Suprapubic skin (tissue), 4 donors: Measurements from ENCODE around the gene DTD1. TPM values are rescaled to one million over a fixed set of nuclear protein-coding genes. Genes with fewer than 3 reads are reported as not detected.

Source experiments
- DNase-seq, 2 donors: peaks; one replicate each; pipeline ENCODE4 v3.0.0-alpha.2; 2019; ENCODE audit warnings: low spot score in 2 of 2
- H3K27ac ChIP-seq: fragments of 200-600 bp; sonication (generic); one replicate; pipeline ENCODE4 v1.5.1; 2019
- H3K27me3 ChIP-seq: fragments of 200-600 bp; sonication (generic); one replicate; pipeline ENCODE4 v1.5.1; 2019
- H3K36me3 ChIP-seq: fragments of 200-600 bp; sonication (generic); one replicate; pipeline ENCODE4 v1.5.1; 2019
- H3K4me1 ChIP-seq: fragments of 200-600 bp; sonication (generic); one replicate; pipeline ENCODE4 v1.5.1; 2019
- H3K4me3 ChIP-seq: fragments of 200-600 bp; sonication (generic); one replicate; pipeline ENCODE4 v1.5.1; 2019; ENCODE audit warnings: mild to moderate bottlenecking
- H3K9me3 ChIP-seq: fragments of 200-600 bp; sonication (generic); one replicate; pipeline ENCODE4 v1.5.1; 2019
- EP300 ChIP-seq: sonication (generic); formaldehyde crosslinking; IDR thresholded peaks from one replicate; pipeline ENCODE4 v1.6.1; 2017; ENCODE audit warnings: antibody characterized with exemption
- POLR2A ChIP-seq, 2 donors: fragments of 450-650 bp; IDR thresholded peaks; one replicate each; pipeline ENCODE4 v1.6.1; 2017; ENCODE audit warnings: antibody characterized with exemption in 2 of 2, mild to moderate bottlenecking in 2 of 2, moderate library complexity in 2 of 2
- POLR2AphosphoS5 ChIP-seq, 3 donors: sonication (generic); formaldehyde crosslinking; IDR thresholded peaks; one replicate each; pipeline ENCODE4 v1.6.1; 2017; ENCODE audit warnings: antibody characterized with exemption in 3 of 3
- WGBS: methylation state at CpG from one replicate; pipeline ENCODE4 v1.1.5; 2018; 5-methylcytosine and 5-hydroxymethylcytosine counted together
- total RNA-seq, 4 donors: library from RNA; depleted of rRNA; stranded (reverse); fragments of >200 nt; gene quantifications; one replicate each; pipeline ENCODE4 v1.1.0, GENCODE V29; 2016
- TF ChIP-seq, protein P1 (sequence below), 2 donors: fragments of 200-600 bp in 1 of 2; fragments of 450-650 bp in 1 of 2; sonication (generic) in 1 of 2; IDR thresholded peaks; one replicate each; pipeline ENCODE4 v1.5.1; 2016 to 2019; ENCODE audit warnings: antibody characterized with exemption in 2 of 2, mild to moderate bottlenecking in 1 of 2, moderate library complexity in 1 of 2

The DTD1 gene, protein sequence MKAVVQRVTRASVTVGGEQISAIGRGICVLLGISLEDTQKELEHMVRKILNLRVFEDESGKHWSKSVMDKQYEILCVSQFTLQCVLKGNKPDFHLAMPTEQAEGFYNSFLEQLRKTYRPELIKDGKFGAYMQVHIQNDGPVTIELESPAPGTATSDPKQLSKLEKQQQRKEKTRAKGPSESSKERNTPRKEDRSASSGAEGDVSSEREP
- 10 to 100 TPM; 22.5 to 33.2 (median 27.0) TPM for total RNA-seq

DNA sequence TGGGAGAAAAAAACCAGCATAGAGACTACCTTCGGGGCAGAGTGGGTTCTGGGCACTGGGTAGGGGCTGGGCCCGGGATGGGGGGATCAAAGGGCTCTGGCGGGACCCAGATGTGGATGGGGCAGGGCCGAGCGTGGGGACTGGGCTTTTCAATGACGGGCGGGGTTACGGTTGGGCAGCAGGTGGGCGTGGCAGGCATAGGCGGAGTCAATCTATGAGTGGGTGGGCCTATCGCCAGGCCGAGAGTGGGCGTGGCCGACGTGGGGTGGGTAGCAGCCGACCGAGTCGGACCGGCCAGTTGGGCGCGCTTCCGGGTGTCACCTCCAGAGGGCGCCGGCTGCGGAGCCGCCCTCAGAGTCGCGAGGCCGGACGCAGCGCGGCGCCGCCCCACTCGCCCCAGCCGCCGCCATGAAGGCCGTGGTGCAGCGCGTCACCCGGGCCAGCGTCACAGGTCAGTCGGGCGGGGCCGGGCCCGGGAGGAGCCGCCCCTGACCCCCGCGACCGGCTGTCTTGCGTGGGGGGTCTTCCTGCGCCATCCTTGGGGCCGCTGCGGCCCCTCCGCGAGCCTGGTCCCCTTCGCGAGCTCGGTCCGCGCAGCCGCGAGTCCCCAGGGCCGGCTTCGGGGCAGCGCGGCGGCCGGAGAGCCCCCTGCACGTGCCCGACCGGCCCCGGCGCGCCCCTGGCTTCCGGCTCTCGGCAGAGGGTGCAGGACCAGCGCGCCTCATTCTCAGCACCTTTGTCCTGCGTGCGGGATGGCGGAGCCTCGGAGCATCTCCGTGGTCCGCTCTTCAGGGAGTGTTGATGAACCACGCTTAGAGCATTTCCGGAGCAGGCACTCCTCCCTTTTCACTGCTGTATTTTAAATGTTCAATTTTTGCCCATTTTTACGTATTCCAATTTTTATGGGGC lies at the start of gene DTD1:
Gene DTD1 (plus strand): TSS at position 390 of the 909 bp plus-strand sequence. CDS start 19 bp downstream, at position 409.
- peak within 1 kb of the TSS; percentile 93 for H3K4me3 ChIP-seq
- H3K36me3 ChIP-seq, result no peaks in the 10 kb centered on the region
- peak; percentile 95 to 96 for DNase-seq
- H3K4me1 ChIP-seq, result peaks cover 19% of the 10 kb centered on the region
- WGBS, result under 1% methylated on average over 21 of the region's 88 CpGs
- H3K9me3 ChIP-seq, result no peaks in the 10 kb centered on the region
- no peaks in the 10 kb centered on the region for H3K27me3 ChIP-seq
- TF ChIP-seq EP300 (no peak), POLR2AphosphoS5 (IDR thresholded peaks at IDR 0.05) (no peak), POLR2A (IDR thresholded peaks at IDR 0.05) (no peak)
- TF ChIP-seq, protein P1, sequence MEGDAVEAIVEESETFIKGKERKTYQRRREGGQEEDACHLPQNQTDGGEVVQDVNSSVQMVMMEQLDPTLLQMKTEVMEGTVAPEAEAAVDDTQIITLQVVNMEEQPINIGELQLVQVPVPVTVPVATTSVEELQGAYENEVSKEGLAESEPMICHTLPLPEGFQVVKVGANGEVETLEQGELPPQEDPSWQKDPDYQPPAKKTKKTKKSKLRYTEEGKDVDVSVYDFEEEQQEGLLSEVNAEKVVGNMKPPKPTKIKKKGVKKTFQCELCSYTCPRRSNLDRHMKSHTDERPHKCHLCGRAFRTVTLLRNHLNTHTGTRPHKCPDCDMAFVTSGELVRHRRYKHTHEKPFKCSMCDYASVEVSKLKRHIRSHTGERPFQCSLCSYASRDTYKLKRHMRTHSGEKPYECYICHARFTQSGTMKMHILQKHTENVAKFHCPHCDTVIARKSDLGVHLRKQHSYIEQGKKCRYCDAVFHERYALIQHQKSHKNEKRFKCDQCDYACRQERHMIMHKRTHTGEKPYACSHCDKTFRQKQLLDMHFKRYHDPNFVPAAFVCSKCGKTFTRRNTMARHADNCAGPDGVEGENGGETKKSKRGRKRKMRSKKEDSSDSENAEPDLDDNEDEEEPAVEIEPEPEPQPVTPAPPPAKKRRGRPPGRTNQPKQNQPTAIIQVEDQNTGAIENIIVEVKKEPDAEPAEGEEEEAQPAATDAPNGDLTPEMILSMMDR (IDR thresholded peaks at IDR 0.05), result peak in 1 of 2 donors; percentile 73
- peak within 1 kb of the TSS; percentile 84 for H3K27ac ChIP-seq

- Histone ChIP-seq H3K4me3 (no peak overlapping the region), H3K9me3 (no peaks in the 10 kb centered on the region), H3K36me3 (peaks cover 77% of the 10 kb centered on the region), H3K4me1 (no peaks in the 10 kb centered on the region), H3K27me3 (no peaks in the 10 kb centered on the region), H3K27ac (no peak overlapping the region)
- TF ChIP-seq POLR2AphosphoS5 (IDR thresholded peaks at IDR 0.05) (no peak), POLR2A (IDR thresholded peaks at IDR 0.05) (no peak), EP300 (no peak)
- TF ChIP-seq, protein P1 (IDR thresholded peaks at IDR 0.05), result no peak
- WGBS, result 88% methylated on average over 5 of the region's 5 CpGs
- no peak for DNase-seq
Measured at GRCh38 chr20:18541741-18542140, 46.1 kb upstream of the DTD1 start.

GRCh38 chr20:18543216-18543615 lies 44.6 kb upstream of the DTD1 start:
- peaks cover 79% of the 10 kb centered on the region for H3K36me3 ChIP-seq
- DNase-seq, result no peak
- no peak overlapping the region for H3K4me3 ChIP-seq
- 97% methylated on average over 4 of the region's 4 CpGs for WGBS
- H3K9me3 ChIP-seq, result no peaks in the 10 kb centered on the region
- no peaks in the 10 kb centered on the region for H3K27me3 ChIP-seq
- H3K27ac ChIP-seq, result no peak overlapping the region
- TF ChIP-seq, protein P1 (IDR thresholded peaks at IDR 0.05), result no peak
- TF ChIP-seq POLR2A (IDR thresholded peaks at IDR 0.05) (no peak), POLR2AphosphoS5 (IDR thresholded peaks at IDR 0.05) (no peak), EP300 (no peak)
- H3K4me1 ChIP-seq, result no peaks in the 10 kb centered on the region

- peaks cover 83% of the 10 kb centered on the region for H3K36me3 ChIP-seq
- no peaks in the 10 kb centered on the region for H3K27me3 ChIP-seq
- TF ChIP-seq POLR2A (IDR thresholded peaks at IDR 0.05), result no peak
- TF ChIP-seq, protein P1 (IDR thresholded peaks at IDR 0.05), result no peak
- TF ChIP-seq POLR2AphosphoS5 (IDR thresholded peaks at IDR 0.05), result no peak
- TF ChIP-seq EP300, result no peak
- no peak overlapping the region for H3K4me3 ChIP-seq
- WGBS, result 63% methylated on average over 7 of the region's 7 CpGs
- no peak for DNase-seq
- no peaks in the 10 kb centered on the region for H3K4me1 ChIP-seq
- H3K9me3 ChIP-seq, result no peaks in the 10 kb centered on the region
- no peak overlapping the region for H3K27ac ChIP-seq
Measured at GRCh38 chr20:18543932-18544331, 43.9 kb upstream of the DTD1 start.

- Histone ChIP-seq H3K27me3 (no peaks in the 10 kb centered on the region), H3K27ac (no peak overlapping the region), H3K9me3 (no peaks in the 10 kb centered on the region), H3K4me3 (no peak overlapping the region), H3K4me1 (no peaks in the 10 kb centered on the region), H3K36me3 (peaks cover 91% of the 10 kb centered on the region)
- 100% methylated on average over 1 of the region's 1 CpG for WGBS
- TF ChIP-seq EP300 (no peak), POLR2A (IDR thresholded peaks at IDR 0.05) (no peak), POLR2AphosphoS5 (IDR thresholded peaks at IDR 0.05) (no peak)
- TF ChIP-seq, protein P1 (IDR thresholded peaks at IDR 0.05), result no peak
- DNase-seq, result no peak
Measured at GRCh38 chr20:18545566-18545965, 42.3 kb upstream of the DTD1 start.
